Suppressor macrophage treated with lipopolysaccharide for 1 hour (primary cell): ENCODE measurements around the gene SHC4.
"Not testable (repeated sequence)": the region's sequence is repeated elsewhere in the genome, so short reads cannot be mapped to it uniquely, and the experiment has no call there.

Source experiments
- DNase-seq, 3 donors: peaks; one replicate each; pipeline ENCODE4 v3.0.0-alpha.2; 2020 to 2022

Gene SHC4

GRCh38 chr15:48876057-48876456 lies 87.7 kb downstream of the SHC4 start:
- DNase-seq, result no peak

GRCh38 chr15:48875241-48875960 lies 88.3 kb downstream of the SHC4 start:
- DNase-seq, result no peak

GRCh38 chr15:48872632-48873031 lies 91.1 kb downstream of the SHC4 start:
- no peak for DNase-seq

GRCh38 chr15:48871542-48871941 lies 92.2 kb downstream of the SHC4 start:
- DNase-seq, result no peak

GRCh38 chr15:48869966-48870365 lies 93.8 kb downstream of the SHC4 start:
- no peak for DNase-seq

GRCh38 chr15:48868536-48868935 lies 95.2 kb downstream of the SHC4 start:
- DNase-seq, result no peak

- no peak for DNase-seq
These were observed 95.7 kb downstream of the SHC4 start for GRCh38 chr15:48868023-48868422.

- DNase-seq, result no peak
These were observed 97.6 kb downstream of the SHC4 start for GRCh38 chr15:48866141-48866563.

- no peak for DNase-seq
These were observed 98.2 kb downstream of the SHC4 start for GRCh38 chr15:48865370-48866079.

GRCh38 chr15:48862705-48863104 lies 101.0 kb downstream of the SHC4 start:
- DNase-seq, result no peak

GRCh38 chr15:48861813-48862431 lies 101.8 kb downstream of the SHC4 start:
- peak; percentile 72 to 85 (median 79) for DNase-seq

- DNase-seq, result no peak
These were observed 104.3 kb downstream of the SHC4 start for GRCh38 chr15:48859426-48859825.

- DNase-seq, result no peak
These were observed 105.3 kb downstream of the SHC4 start for GRCh38 chr15:48858401-48858800.

- DNase-seq, result no peak
These were observed 106.8 kb downstream of the SHC4 start for GRCh38 chr15:48856942-48857341.

- peak in 1 of 3 donors; percentile 11 for DNase-seq
These were observed 107.9 kb downstream of the SHC4 start for GRCh38 chr15:48855501-48856440.

- not testable (repeated sequence) for DNase-seq
These were observed 109.3 kb downstream of the SHC4 start for GRCh38 chr15:48854434-48854833.

- no peak for DNase-seq
These were observed 111.8 kb downstream of the SHC4 start for GRCh38 chr15:48851956-48852355.

- DNase-seq, result no peak
These were observed 113.1 kb downstream of the SHC4 start for GRCh38 chr15:48850648-48851047.

- no peak for DNase-seq
These were observed 118.6 kb downstream of the SHC4 start for GRCh38 chr15:48845123-48845522.

GRCh38 chr15:48842501-48842900 lies 121.2 kb downstream of the SHC4 start:
- DNase-seq, result no peak

GRCh38 chr15:48834756-48835155 lies 129.0 kb downstream of the SHC4 start:
- DNase-seq, result no peak

- no peak for DNase-seq
These were observed 130.0 kb downstream of the SHC4 start for GRCh38 chr15:48833526-48834239.
